ENCODE results near the gene SLC9A9.

The SLC9A9 gene

DNA sequence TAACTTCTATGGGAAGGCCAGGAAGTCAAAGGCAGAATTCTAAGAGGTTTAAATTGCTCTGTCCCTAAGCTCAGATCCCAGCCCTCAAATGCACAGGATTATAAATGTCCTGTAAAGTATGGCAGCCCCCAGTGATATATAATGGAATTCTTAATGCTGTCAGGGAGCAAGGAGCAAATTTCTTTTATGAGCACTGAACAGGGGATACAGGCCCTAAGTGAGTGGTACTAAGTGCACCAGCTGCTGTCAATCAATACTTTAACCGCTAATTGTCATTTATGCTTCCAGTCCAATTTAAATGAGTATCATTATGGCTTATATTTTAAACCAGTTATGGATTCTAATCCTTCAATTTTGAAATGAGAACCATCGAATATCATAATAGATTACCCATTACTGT is 4.7 kb downstream of the SLC9A9 start:
- no peak for DNase-seq (ENCODE audit: low read depth in 2 of 2, low spot score in 1 of 2)

DNA sequence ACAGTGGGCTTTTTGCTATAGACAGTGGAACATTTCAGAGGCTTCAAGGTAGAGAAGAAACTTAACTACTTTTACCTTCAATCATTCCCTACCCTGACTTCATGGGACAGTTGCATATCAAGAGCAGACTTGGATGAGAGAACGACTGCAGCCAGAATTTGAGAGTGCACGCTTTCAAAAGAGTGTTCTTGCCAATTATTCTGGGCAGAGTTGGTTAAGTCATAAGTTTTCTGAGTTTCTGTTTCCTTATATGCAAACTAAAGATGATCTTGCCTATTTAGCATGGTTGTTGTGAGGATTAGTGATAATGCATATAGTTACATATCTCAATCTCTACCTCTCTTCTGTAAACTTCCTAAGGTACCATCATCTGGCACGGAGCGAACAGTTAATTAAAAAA is 7.6 kb downstream of the SLC9A9 start:
- DNase-seq (ENCODE audit: low read depth in 2 of 2, low spot score in 1 of 2) = no peak

DNA sequence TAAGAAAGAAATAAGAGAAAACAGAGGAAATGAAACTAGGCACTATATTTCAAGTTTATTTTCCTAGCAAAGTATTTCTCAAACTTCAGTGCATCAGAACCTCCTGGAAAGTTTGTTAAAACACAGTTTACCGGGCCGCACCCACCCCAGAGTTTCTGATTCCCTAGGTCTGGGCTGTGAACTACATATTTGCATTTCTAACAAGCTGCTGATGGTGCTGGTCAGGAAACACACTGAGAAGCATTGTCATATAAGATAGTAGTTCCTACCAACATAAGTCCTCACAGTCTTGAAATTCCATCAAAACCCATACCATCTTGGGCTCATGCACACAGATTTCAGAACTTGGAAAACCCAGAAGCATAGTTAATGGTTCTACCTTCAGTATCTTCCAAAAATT is 8.3 kb downstream of the SLC9A9 start:
- DNase-seq (ENCODE audit: low read depth in 2 of 2, low spot score in 1 of 2) = no peak

DNA sequence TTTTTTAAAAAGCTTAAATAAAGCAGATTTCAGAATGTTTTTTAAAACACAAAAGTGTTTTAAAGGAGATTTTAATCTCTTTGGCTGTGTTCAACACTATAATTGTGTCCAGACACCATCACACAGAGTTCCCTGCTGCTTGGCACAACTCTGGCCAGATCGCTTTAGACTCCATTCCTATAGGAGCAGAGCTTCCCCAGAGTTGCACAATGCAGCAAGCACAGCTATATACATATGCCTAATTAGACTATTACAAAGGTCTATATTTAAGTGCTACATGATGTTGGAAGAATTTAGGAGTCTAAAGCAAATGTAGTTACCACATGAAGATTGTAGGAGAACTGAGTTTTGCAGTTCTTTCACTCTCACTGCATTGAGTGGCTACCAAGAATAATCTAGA is 11.2 kb downstream of the SLC9A9 start:
- no peak for DNase-seq (ENCODE audit: low read depth in 2 of 2, low spot score in 1 of 2)

DNA sequence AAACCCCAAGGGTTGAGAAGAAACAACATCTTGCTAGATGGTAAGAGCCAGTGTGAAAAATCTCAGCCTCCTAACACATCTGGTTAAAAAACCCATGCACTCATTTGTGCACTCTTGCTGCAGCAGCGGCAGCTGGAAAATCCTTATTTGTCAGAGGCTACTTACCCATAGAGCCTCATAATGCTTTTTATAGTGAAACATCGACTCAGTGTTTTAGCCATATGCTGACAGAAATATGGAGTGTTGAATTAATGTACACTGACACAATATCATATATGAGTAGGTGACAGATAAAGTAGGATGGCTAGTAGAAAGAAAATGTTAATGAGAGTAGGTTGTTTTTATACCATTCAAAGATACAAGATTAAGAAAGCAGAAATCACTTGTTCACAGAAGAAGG is 13.0 kb downstream of the SLC9A9 start:
- DNase-seq (ENCODE audit: low read depth in 2 of 2, low spot score in 1 of 2) = no peak

DNA sequence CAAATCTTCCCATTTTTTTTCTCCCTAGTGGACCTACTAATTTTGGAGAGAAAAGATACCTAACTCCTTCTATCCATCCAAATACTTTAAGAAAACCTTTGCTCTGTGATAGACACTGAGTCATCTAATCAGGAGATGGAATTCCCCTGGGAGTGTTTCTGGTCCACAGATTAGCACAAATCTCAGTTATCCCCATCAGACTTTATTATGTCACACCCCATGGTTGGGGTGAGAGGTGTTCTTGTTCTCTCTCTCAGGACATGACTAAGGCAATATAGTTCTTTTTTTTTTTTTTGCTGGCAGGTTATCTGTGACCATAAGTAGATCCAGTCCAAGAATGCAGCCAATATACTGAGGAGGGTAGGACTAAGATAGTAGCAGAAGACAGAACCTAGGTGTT is 15.8 kb downstream of the SLC9A9 start:
- DNase-seq (ENCODE audit: low read depth in 2 of 2, low spot score in 1 of 2) = no peak

DNA sequence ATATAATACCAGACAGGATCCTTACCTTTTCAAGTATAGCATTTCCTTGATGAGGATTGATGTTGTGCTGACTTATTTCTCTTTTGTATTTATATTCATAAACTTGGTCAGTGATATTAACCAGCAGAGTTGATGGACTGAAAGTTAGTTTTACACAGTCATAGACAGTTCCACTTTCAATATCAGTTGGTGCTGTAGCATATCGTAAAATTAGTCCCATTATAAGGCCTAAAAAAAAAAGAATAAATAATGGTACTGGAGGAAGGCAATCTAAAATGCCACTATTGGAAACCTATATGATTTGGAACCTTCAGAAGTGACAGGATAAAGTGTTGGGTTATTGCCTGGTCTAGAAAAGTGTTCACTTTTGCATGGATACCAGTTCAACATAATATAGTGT is 16.3 kb downstream of the SLC9A9 start:
- no peak for DNase-seq (ENCODE audit: low read depth in 2 of 2, low spot score in 1 of 2)

DNA sequence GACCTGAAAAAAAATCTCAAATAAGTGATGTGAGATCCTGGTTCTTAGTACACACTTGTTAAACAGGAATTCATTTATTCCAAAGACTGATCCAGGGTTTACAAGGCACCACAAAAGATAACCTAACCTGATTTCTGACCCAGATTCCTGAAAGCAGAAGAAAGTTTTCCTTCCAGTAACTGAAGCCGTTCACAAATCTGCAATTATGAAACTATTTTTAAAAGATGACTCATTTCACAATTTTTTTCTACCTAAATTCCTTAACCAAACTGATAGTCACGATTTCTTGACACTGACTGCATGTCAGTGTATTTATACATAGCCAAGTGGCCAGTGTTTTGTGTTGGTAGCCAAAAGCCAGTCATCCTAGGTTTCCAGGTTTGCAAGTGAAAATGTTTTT is 17.1 kb downstream of the SLC9A9 start:
- DNase-seq (ENCODE audit: low read depth in 2 of 2, low spot score in 1 of 2) = no peak

DNA sequence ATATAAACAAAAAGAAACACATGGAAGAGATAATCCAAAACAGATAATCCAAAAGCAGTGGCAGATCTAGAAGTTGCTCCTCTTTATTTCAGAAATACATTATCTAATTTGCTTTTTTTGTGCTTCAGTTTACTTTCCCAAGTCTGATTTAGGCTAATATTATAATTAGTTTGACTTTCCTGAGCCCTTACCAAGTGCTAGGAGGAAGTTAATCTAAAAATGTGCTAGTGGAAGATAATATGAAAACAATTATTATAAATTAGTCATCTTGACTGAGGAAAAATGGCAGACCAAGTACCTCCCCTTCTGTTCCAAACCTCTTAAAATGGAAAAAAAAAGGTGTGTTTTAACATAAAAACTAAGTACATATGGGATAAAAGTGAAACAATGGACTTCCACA is 17.5 kb downstream of the SLC9A9 start:
- DNase-seq (ENCODE audit: low read depth in 2 of 2, low spot score in 1 of 2) = no peak

DNA sequence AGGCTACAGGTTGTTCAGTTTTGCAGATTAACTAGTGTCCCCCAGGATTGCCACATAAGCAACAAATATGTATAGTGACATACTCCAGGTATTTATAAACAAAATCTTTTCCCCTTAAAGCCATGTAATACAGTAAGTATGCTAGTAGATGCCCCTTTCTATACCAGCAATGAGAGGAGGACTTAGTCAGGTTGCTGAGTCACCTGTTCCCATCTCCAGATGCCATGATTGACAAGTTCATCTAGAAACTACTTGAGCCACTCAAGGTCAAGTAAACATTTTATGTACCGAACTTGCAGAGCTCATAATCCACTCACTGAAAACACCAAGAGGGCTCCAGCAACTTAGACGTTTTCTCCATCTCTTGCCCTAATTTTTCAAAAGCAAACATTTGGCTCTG is 18.2 kb downstream of the SLC9A9 start:
- no peak for DNase-seq (ENCODE audit: low read depth in 2 of 2, low spot score in 1 of 2)

DNA sequence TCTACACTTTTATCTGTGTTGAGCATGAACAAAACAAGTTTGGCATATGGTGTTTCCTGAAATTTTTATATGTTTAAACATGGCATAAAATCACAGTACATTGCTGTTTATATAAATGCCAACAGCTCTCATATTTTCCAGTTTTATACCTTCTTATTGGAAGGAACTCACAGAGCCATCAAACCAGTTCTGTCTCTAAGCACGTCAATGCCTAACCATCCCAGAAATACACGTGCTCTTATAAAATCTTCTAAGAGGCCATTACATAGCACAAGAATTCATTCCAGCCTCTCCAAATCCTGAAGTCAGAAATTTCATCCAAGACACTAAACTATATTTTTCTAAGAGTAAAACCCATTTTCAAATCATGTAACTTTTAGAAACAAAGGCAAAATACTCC is 20.8 kb downstream of the SLC9A9 start:
- DNase-seq (ENCODE audit: low read depth in 2 of 2, low spot score in 1 of 2) = no peak

DNA sequence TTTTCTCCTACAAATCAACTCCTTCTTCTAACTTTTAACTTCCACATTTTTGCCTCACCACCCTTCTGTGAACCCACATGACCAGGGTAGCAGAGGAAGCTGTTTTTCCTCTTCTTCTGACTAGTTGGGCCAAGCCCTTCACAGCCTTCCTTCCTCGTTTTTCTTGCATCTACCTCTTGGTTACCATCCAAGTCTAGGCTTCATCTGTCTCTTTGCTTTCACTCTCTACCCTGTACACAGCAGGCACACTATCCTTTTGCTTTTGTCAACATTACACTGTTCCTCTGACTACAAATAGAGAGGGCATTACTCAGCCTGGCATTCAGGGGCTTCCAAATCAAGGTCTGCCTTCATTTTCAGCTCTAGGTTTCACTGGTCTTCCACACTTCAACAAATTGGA is 22.0 kb downstream of the SLC9A9 start:
- DNase-seq (ENCODE audit: low read depth in 2 of 2, low spot score in 1 of 2) = no peak

DNA sequence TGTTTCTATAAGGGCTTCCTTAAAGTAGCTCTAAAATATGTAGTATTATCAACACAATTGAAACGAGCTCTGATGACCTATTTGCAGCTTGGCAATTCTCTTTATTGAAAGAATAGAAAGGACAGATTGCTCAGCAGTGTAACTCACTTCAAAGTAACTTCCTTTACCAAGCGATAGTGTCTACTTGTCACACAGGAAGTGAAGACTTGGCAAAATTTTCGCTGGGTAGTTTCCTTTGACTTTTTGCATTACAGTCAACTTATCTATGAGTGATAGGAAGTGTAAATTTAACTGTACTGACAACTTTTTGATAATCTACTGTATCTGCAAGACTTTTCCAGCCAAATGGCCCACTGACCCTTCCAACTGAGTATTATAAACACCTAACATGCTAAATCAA is 22.8 kb downstream of the SLC9A9 start:
- DNase-seq (ENCODE audit: low read depth in 2 of 2, low spot score in 1 of 2) = no peak

DNA sequence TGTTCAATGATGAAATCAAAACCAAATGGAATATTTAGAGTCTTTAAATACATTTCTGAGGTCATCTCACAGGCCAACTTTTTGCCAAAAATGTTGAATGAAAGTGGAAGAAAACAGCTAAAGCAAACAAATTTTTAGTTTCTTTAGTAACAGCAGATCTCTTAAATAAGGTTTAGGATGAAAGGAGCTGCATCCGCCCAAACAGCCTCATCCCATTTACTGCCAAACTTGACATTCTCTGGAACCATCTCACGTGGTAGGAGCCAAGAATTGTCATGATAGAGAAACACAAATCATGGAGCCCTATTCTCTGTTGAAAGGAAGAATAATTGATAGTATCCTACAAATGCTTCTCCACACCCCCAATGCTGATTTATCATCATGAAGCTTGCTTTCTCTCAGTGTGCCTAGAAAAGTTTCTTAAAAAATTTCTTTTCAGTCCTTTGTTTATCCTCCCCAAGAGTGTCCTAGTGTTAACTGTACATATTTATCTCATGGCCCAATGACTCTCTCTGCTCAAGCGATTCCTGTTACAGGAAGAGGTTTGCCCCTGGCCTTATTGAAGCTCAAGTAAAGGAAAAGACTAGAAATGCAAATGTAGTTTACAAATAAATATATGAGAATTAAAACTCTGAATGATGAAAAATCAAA is 23.4 kb downstream of the SLC9A9 start:
- DNase-seq (ENCODE audit: low read depth in 2 of 2, low spot score in 1 of 2) = no peak

DNA sequence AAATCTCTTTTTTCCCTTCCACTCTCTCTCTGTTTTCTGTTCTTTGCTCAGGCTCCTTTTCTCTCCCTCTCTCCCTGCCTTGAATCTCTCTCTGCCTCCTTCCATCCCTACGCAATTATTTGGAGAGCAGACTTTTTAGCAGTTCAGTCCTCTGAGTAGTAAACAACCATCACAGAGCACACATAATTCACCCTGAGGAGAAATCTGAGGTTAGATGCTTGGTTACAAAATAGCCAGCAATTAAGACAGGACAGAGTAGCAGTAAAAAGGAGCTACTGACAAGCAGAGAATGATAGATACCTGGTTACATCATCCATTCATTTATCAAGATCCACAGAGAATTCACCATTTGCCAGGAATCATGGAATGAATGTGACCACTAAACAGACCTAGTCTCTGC is 25.5 kb downstream of the SLC9A9 start:
- DNase-seq (ENCODE audit: low read depth in 2 of 2, low spot score in 1 of 2) = no peak

DNA sequence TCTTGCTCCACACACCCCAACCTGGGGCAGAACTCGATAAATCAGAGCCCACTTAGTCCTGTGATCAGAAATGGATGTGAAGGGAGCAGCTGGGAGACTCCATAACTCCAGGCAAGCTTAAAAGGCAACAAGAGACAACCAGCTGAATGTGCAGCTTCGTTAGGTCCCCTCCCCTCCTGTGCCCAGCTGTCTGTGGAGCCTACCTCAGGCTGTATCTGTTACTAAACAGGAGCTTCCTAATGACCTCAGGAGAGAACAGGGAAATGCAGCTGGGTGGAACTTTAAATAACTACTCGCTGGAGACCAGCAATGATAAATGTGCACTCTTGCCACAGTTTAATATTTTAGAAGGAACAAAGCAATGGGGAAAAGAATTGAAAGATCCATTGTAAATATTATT is 25.9 kb downstream of the SLC9A9 start:
- no peak for DNase-seq (ENCODE audit: low read depth in 2 of 2, low spot score in 1 of 2)

DNA sequence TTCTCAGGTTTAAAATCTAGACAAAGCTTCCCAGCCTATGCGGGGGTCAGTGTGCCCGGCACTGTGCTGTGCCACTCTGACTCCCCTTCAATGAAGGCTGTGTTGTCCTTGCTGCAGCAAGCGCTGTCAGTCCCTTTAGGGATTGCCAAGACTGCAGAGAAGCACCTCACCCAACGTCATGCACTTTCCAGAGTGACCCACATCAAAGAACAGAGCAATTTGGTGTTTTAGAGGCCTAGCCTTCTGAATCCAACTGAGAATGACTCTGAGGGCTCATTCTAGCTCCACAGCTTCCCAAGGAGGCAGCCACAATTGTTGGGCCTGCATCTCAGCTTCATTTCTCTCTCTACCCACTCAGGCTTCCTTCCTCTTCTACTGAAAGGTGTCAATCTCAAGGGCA is 26.4 kb downstream of the SLC9A9 start:
- DNase-seq (ENCODE audit: low read depth in 2 of 2, low spot score in 1 of 2) = no peak

DNA sequence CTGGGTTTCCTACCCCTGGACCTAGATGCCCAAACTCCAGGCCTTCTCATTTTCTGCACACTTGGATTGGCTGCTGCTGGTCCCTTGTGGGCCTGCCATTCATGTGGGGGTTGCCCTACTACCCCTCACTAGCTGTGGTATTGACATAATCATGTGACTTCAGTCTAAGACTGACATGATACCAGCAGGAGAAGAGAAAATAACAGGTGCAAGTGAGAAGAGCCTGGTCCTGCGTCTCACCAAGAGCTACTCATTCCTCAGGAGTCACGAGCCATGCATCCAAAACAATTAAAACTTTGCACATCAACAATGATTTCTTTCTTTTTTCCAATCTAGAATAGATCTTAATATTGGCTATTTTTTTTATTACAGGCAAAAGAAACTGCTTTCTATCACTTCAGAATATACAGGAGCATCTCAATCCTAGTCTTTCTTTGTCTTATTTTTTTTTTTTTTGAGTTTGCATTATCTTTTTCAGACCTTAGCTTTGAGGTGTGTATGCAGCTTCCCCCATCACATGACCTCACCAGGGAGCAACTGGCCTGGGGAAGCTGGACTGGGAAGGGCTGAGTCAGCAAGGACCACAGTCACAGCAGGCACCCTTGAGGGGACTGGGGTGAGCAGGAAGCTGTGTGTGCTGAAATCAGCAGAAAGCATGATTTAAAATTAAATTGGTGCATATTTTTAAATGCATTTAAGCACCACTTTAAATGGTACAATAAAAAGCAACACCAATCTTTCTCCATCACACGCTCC is 27.6 kb downstream of the SLC9A9 start:
- no peak for DNase-seq (ENCODE audit: low read depth in 2 of 2, low spot score in 1 of 2)

DNA sequence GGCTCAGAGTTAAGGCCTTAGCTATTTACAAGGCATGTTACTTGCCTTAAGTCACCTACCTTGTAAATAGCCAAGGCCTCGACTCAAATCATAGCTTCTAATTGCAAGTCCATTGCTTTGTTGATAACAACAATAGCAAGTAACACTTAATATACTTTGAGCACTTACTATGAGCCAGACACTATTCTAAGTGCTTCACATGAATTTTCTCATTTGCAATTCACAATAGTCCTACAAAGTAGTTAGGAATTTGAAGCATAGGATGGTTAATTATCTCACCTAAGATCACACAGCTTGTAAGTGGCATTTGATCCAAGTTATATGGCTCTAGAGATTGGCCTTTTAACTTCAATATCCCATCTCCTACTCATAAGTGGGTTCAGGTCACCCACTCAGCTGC is 28.4 kb downstream of the SLC9A9 start:
- DNase-seq (ENCODE audit: low read depth in 2 of 2, low spot score in 1 of 2) = no peak

DNA sequence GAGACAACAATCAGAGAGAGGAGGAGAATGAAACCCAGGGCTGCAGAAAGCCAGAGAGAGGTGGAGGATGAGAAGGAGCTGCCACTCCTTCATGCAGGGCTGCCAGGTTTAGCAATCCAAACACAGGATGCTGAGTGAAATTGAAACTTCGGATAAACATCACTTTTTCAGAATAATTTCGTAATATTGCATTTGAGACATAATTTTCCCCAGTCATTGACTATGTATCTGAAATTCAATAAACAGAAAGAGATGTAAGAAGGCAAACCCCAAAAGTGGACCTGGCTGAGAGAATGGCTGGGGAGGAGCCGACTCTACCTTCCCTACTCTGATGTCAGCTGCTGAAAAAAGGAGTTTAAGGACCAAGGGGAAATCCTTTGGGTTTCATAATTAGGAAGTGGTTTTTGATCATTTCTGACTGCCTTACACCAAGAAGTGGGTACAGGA is 33.8 kb downstream of the SLC9A9 start:
- DNase-seq (ENCODE audit: low read depth in 2 of 2, low spot score in 1 of 2) = no peak

DNA sequence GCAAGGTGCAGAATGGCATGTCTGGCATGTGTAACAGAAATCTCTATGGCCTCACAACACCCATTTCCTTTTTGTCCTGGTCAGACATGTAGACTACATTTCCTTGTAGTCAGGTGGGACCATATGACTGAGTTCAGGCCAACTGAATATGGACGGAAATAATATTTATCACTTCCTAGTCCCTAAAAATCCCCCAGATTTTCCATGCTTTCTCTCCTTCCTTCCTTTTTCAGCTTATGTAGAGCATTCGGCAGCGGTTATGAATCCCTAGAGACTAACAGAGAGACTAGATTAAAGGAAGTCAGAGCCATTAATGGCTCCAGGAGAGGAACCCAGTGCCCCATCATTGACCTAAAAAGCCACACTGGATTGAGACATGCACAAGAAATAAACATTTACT is 35.8 kb downstream of the SLC9A9 start:
- no peak for DNase-seq (ENCODE audit: low read depth in 2 of 2, low spot score in 1 of 2)

DNA sequence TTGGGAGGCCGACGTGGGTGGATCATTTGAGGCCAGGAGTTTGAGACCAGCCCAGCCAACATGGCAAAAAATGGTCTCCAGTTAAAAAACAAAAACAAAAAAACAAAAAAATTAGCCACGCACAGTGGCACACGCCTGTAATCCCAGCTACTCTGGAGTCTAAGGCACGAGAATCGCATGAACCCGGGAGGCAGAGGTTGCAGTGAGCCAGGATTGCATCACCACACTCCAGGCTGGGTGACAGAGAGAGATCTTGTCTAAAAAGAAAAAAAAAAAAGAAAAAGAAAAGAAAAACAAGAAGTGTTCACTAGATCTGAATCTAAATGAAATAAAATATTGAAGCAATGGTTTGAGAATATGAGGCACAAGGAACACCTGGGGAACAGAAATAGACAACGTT is 36.7 kb downstream of the SLC9A9 start:
- no peak for DNase-seq (ENCODE audit: low read depth in 2 of 2, low spot score in 1 of 2)

DNA sequence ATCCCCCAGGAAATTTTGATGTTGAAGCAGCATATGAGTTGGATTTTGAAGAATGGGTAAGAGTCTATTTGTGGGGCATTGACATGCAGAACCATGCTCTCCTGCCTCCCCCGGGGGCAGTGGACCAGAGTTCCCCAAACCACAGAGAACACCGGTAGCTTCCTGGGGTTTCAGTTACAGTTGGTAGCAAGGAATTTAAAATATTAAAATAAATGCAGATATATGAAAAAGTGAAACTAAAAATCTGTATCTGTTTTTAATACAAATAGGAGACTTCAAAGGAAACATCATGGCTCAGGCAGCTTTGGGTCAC is 37.4 kb downstream of the SLC9A9 start:
- no peak for DNase-seq (ENCODE audit: low read depth in 2 of 2, low spot score in 1 of 2)
